Parathyroid adenoma (tissue), 2 donors: ENCODE measurements around the gene BTG4.

Experiments used
- H2AFZ ChIP-seq: fragments of 300-600 bp; sonication (generic); one replicate; pipeline ENCODE4 v1.7.0; 2017; ENCODE audit warnings: antibody characterized with exemption, mild to moderate bottlenecking
- H3K27ac ChIP-seq: fragments of 300-600 bp; sonication (generic); one replicate; pipeline ENCODE4 v1.7.0; 2017
- H3K27me3 ChIP-seq: fragments of 300-600 bp; sonication (generic); one replicate; pipeline ENCODE4 v1.7.0; 2017; ENCODE audit warnings: low read length; ENCODE audit not compliant: control insufficient read depth, insufficient read depth
- H3K36me3 ChIP-seq: fragments of 300-600 bp; sonication (generic); one replicate; pipeline ENCODE4 v1.7.0; 2017; ENCODE audit warnings: low read length; ENCODE audit not compliant: control insufficient read depth, insufficient read depth
- H3K4me1 ChIP-seq: fragments of 300-600 bp; sonication (generic); one replicate; pipeline ENCODE4 v1.7.0; 2017; ENCODE audit warnings: control low read depth
- H3K4me2 ChIP-seq: fragments of 300-600 bp; sonication (generic); one replicate; pipeline ENCODE4 v1.7.0; 2017; ENCODE audit warnings: low read length
- H3K4me3 ChIP-seq: fragments of 300-600 bp; sonication (generic); one replicate; pipeline ENCODE4 v1.7.0; 2017; ENCODE audit warnings: low read depth, low read length
- H3K79me2 ChIP-seq: fragments of 300-600 bp; sonication (generic); one replicate; pipeline ENCODE4 v1.7.0; 2017; ENCODE audit warnings: control low read depth
- H3K9ac ChIP-seq: fragments of 300-600 bp; sonication (generic); one replicate; pipeline ENCODE4 v1.7.0; 2017; ENCODE audit warnings: mild to moderate bottlenecking
- H3K9me3 ChIP-seq: fragments of 300-600 bp; sonication (generic); one replicate; pipeline ENCODE4 v1.7.0; 2017; ENCODE audit warnings: low read length; ENCODE audit not compliant: control insufficient read depth
- TF ChIP-seq, protein P1 (sequence below): fragments of 300-600 bp; sonication (generic); IDR thresholded peaks from one replicate; pipeline ENCODE4 v1.7.0; 2017; ENCODE audit warnings: antibody characterized with exemption, mild to moderate bottlenecking
- donor health status: primary hyperparathyroidism.

Gene BTG4

DNA sequence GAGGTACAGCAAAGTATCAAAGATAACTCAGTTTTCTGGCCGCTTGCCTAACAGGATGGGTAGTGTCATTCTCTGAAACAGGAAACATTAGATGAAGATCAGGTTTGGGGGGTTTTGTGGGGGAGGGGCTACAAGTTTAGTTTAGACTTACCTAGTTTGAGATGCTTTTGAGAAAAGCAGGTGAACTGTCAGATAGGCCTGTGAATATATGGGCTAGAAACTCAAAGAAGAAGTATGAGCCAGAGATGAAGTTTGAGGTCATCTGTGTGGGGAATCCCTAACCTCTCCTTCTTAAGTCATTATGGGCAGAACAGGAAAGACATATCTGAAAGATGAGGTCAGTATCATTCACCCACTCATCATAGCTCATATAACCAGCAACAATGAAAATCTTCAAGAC lies 14.3 kb upstream of the BTG4 start:
- H3K79me2 ChIP-seq = no peaks in the 10 kb centered on the region
- no peak overlapping the region for H2AFZ ChIP-seq
- no peak overlapping the region for H3K4me3 ChIP-seq
- no peaks in the 10 kb centered on the region for H3K36me3 ChIP-seq
- no peak overlapping the region for H3K9ac ChIP-seq
- H3K4me1 ChIP-seq = no peaks in the 10 kb centered on the region
- TF ChIP-seq, protein P1, sequence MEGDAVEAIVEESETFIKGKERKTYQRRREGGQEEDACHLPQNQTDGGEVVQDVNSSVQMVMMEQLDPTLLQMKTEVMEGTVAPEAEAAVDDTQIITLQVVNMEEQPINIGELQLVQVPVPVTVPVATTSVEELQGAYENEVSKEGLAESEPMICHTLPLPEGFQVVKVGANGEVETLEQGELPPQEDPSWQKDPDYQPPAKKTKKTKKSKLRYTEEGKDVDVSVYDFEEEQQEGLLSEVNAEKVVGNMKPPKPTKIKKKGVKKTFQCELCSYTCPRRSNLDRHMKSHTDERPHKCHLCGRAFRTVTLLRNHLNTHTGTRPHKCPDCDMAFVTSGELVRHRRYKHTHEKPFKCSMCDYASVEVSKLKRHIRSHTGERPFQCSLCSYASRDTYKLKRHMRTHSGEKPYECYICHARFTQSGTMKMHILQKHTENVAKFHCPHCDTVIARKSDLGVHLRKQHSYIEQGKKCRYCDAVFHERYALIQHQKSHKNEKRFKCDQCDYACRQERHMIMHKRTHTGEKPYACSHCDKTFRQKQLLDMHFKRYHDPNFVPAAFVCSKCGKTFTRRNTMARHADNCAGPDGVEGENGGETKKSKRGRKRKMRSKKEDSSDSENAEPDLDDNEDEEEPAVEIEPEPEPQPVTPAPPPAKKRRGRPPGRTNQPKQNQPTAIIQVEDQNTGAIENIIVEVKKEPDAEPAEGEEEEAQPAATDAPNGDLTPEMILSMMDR = no peak
- H3K27me3 ChIP-seq = no peaks in the 10 kb centered on the region
- H3K27ac ChIP-seq = no peak overlapping the region
- H3K9me3 ChIP-seq = no peaks in the 10 kb centered on the region
- no peak overlapping the region for H3K4me2 ChIP-seq

GRCh38 chr11:111525456-111525855 lies 13.3 kb upstream of the BTG4 start:
- TF ChIP-seq, protein P1 = no peak

GRCh38 chr11:111524056-111524455 lies 11.9 kb upstream of the BTG4 start:
- no peaks in the 10 kb centered on the region for H3K9me3 ChIP-seq
- no peaks in the 10 kb centered on the region for H3K27me3 ChIP-seq
- H3K4me1 ChIP-seq = no peaks in the 10 kb centered on the region
- H3K36me3 ChIP-seq = no peaks in the 10 kb centered on the region
- no peak overlapping the region for H3K9ac ChIP-seq
- H3K4me2 ChIP-seq = no peak overlapping the region
- no peak overlapping the region for H3K27ac ChIP-seq
- TF ChIP-seq, protein P1 = no peak
- no peak overlapping the region for H2AFZ ChIP-seq
- H3K79me2 ChIP-seq = no peaks in the 10 kb centered on the region
- no peak overlapping the region for H3K4me3 ChIP-seq

More at GRCh38 chr11:111525456-111525855, 13.3 kb upstream of the BTG4 start:
- Histone ChIP-seq H3K4me3 (no peak overlapping the region), H3K27ac (no peak overlapping the region), H3K9me3 (no peaks in the 10 kb centered on the region), H3K27me3 (no peaks in the 10 kb centered on the region), H3K4me1 (no peaks in the 10 kb centered on the region), H3K36me3 (no peaks in the 10 kb centered on the region), H3K79me2 (no peaks in the 10 kb centered on the region), H3K4me2 (no peak overlapping the region), H2AFZ (no peak overlapping the region), H3K9ac (no peak overlapping the region)

- no peaks in the 10 kb centered on the region for H3K36me3 ChIP-seq
- no peak overlapping the region for H2AFZ ChIP-seq
- no peaks in the 10 kb centered on the region for H3K79me2 ChIP-seq
- no peaks in the 10 kb centered on the region for H3K27me3 ChIP-seq
- no peak overlapping the region for H3K27ac ChIP-seq
- no peaks in the 10 kb centered on the region for H3K9me3 ChIP-seq
- H3K4me3 ChIP-seq = no peak overlapping the region
- no peaks in the 10 kb centered on the region for H3K4me1 ChIP-seq
- TF ChIP-seq, protein P1 = no peak
- H3K4me2 ChIP-seq = no peak overlapping the region
- H3K9ac ChIP-seq = no peak overlapping the region
Measured at GRCh38 chr11:111523343-111523742, 11.2 kb upstream of the BTG4 start.

- no peaks in the 10 kb centered on the region for H3K79me2 ChIP-seq
- H3K4me2 ChIP-seq = no peak overlapping the region
- no peaks in the 10 kb centered on the region for H3K9me3 ChIP-seq
- H3K4me1 ChIP-seq = no peaks in the 10 kb centered on the region
- no peak overlapping the region for H3K4me3 ChIP-seq
- H3K36me3 ChIP-seq = no peaks in the 10 kb centered on the region
- TF ChIP-seq, protein P1 = no peak
- no peak overlapping the region for H3K9ac ChIP-seq
- no peak overlapping the region for H3K27ac ChIP-seq
- no peak overlapping the region for H2AFZ ChIP-seq
- no peaks in the 10 kb centered on the region for H3K27me3 ChIP-seq
Measured at GRCh38 chr11:111522426-111522825, 10.2 kb upstream of the BTG4 start.
